ENCODE measurements around the gene ASIC2. TPM values are rescaled to one million over a fixed set of nuclear protein-coding genes. Genes with fewer than 3 reads are reported as not detected.

ASIC2 gene
- total and polyA plus RNA-seq, 9 of the 15 experiments (the other 6 are each of a cell fraction or from before 2014, with no cell fraction given) = not detected

GRCh38 chr17:33113991-33114370 is 179.1 kb downstream of the ASIC2 start:
- no peak for ATAC-seq
- H3K4me3 ChIP-seq = no peak overlapping the region
- CTCF ChIA-PET (ENCODE audit: low intra/inter-chr PET ratio) = no interaction called here
- BruUV-seq (replicated peaks) = no TSS peak
- no peaks in the 10 kb centered on the region for H3K9me3 ChIP-seq (replicated peaks; ENCODE audit: control insufficient read depth, insufficient read depth, low read depth, low read length)
- no peak overlapping the region for H3K9ac ChIP-seq (ENCODE audit: insufficient read depth in 1 of 2, low read depth in 2 of 2, low read length in 2 of 2)
- no peak overlapping the region for H2AFZ ChIP-seq (ENCODE audit: low read depth, low read length)
- DNase-seq (ENCODE audit: extremely low read depth in 1 of 4, low spot score in 3 of 4) = no peak
- H4K20me1 ChIP-seq (replicated peaks; ENCODE audit: control insufficient read depth, insufficient read depth, low read length) = no peaks in the 10 kb centered on the region; the same call in 1 of the 2 replicates
- H3K4me1 ChIP-seq (replicated peaks in 1 of 2; ENCODE audit: control insufficient read depth in 2 of 2, insufficient read depth in 2 of 2, low read length in 2 of 2) = no peaks in the 10 kb centered on the region
- 2% methylated on average over 3 of the region's 3 CpGs for WGBS (ENCODE audit: insufficient coverage, low coverage, missing lambda C conversion rate)
- in situ Hi-C loops (cut with MboI) (no loop called here), intact Hi-C loops (cut with micrococcal nuclease) (no loop called here)
- TF ChIP-seq KDM4B (IDR thresholded peaks at IDR 0.05; ENCODE audit: borderline replicate concordance in 2 of 2, low read depth in 1 of 2) (no peak), ZNF584 (CRISPR knock-in tag; IDR thresholded peaks at IDR 0.05; ENCODE audit: low read depth) (no peak)
- POLR2A ChIA-PET = no interaction called here
- H3K27me3 ChIP-seq (ENCODE audit: control insufficient read depth in 2 of 2, insufficient read depth in 2 of 2, low read length in 2 of 2) = peaks cover 0 to 21% of the 10 kb centered on the region in 2 experiments; a peak in 1 of 5 replicates
- H3K36me3 ChIP-seq (ENCODE audit: control insufficient read depth, insufficient read depth, low read length) = no peaks in the 10 kb centered on the region
- H3K79me2 ChIP-seq (ENCODE audit: control insufficient read depth, insufficient read depth, low read length) = no peaks in the 10 kb centered on the region
- no peak overlapping the region for H3K4me2 ChIP-seq (ENCODE audit: insufficient read depth, low read length)
- no peak overlapping the region for H3K27ac ChIP-seq (ENCODE audit: extremely low read depth, low read depth, low read length)
- FAIRE-seq = no peak
- no peaks in the 10 kb centered on the region for H3K9me1 ChIP-seq (ENCODE audit: control insufficient read depth, insufficient read depth, low read length)

DNA sequence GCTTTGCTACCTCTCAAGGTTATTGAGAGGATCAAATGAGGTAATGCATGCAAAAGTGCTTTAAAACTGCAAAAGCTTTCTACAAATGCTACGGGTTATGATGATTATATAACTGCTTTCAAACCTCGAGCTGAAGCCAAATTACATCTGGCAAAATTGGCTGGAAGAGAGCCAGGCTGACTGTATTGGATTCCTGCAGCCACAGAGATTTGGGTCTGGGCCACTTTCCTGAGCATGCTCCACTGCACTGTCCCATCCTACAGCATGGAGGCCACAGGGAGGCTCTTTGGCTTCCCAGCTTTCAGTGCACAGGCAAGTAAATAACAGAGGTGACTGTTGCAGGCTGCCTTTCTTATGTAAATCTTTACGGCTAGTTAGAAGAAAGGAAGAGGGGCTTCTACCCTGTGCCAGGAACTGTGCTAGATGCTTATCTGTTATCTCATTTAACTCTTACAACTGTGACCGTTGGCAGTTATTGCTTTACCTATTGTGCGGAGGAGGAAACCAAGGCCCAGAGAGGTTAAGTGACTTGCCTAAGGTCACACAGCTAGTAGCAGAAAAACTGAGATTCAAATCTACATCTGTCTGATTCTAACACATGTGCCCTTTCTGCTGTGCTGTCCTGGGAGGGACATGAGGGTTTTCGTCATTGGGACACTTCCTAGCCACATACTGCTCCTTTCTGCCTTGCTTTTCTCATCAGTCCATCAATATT is 179.7 kb downstream of the ASIC2 start:
- H3K27ac ChIP-seq (ENCODE audit: extremely low read depth, low read depth, low read length) = no peak overlapping the region
- no peaks in the 10 kb centered on the region for H3K79me2 ChIP-seq (ENCODE audit: control insufficient read depth, insufficient read depth, low read length)
- no peak for DNase-seq (ENCODE audit: extremely low read depth in 1 of 4, low spot score in 3 of 4)
- peaks cover 0 to 18% of the 10 kb centered on the region in 2 experiments; a peak in 1 of 5 replicates for H3K27me3 ChIP-seq (ENCODE audit: control insufficient read depth in 2 of 2, insufficient read depth in 2 of 2, low read length in 2 of 2)
- no peaks in the 10 kb centered on the region for H3K9me3 ChIP-seq (replicated peaks; ENCODE audit: control insufficient read depth, insufficient read depth, low read depth, low read length)
- H3K36me3 ChIP-seq (ENCODE audit: control insufficient read depth, insufficient read depth, low read length) = no peaks in the 10 kb centered on the region
- no peak overlapping the region for H3K9ac ChIP-seq (ENCODE audit: insufficient read depth in 1 of 2, low read depth in 2 of 2, low read length in 2 of 2)
- no peak overlapping the region for H3K4me3 ChIP-seq
- ChIA-PET CTCF (ENCODE audit: low intra/inter-chr PET ratio) (no interaction called here), POLR2A (no interaction called here)
- no peak overlapping the region for H3K4me2 ChIP-seq (ENCODE audit: insufficient read depth, low read length)
- H2AFZ ChIP-seq (ENCODE audit: low read depth, low read length) = no peak overlapping the region
- BruUV-seq (replicated peaks) = no TSS peak
- ATAC-seq = no peak
- H4K20me1 ChIP-seq (replicated peaks; ENCODE audit: control insufficient read depth, insufficient read depth, low read length) = no peaks in the 10 kb centered on the region; the same call in 1 of the 2 replicates
- no peaks in the 10 kb centered on the region for H3K9me1 ChIP-seq (ENCODE audit: control insufficient read depth, insufficient read depth, low read length)
- in situ Hi-C loops (cut with MboI) = no loop called here
- no peaks in the 10 kb centered on the region for H3K4me1 ChIP-seq (replicated peaks in 1 of 2; ENCODE audit: control insufficient read depth in 2 of 2, insufficient read depth in 2 of 2, low read length in 2 of 2)
- no peak for FAIRE-seq
- 3% methylated on average over 6 of the region's 6 CpGs for WGBS (ENCODE audit: insufficient coverage, low coverage, missing lambda C conversion rate)
- intact Hi-C loops (cut with micrococcal nuclease) = no loop called here
- no peak for TF ChIP-seq CBX8 (IDR thresholded peaks at IDR 0.05; ENCODE audit: borderline replicate concordance, extremely low read depth, low read depth, low read length, poor library complexity, severe bottlenecking)
- TF ChIP-seq KDM1A (IDR thresholded peaks at IDR 0.05) = peak in 1 of 2 experiments; percentile 15; a peak in 1 of 4 replicates
- peak; percentile 99 for TF ChIP-seq RBM25 (IDR thresholded peaks at IDR 0.05; ENCODE audit: low read depth, low read length, severe bottlenecking)
- TF ChIP-seq, protein P1, sequence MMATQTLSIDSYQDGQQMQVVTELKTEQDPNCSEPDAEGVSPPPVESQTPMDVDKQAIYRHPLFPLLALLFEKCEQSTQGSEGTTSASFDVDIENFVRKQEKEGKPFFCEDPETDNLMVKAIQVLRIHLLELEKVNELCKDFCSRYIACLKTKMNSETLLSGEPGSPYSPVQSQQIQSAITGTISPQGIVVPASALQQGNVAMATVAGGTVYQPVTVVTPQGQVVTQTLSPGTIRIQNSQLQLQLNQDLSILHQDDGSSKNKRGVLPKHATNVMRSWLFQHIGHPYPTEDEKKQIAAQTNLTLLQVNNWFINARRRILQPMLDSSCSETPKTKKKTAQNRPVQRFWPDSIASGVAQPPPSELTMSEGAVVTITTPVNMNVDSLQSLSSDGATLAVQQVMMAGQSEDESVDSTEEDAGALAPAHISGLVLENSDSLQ (IDR thresholded peaks at IDR 0.05) = no peak
- TF ChIP-seq ZFP36 (IDR thresholded peaks at IDR 0.05; ENCODE audit: low read depth, low read length, partially characterized antibody) = peak; percentile 82
- no peak for TF ChIP-seq MTA3 (IDR thresholded peaks at IDR 0.05; ENCODE audit: borderline replicate concordance)
- TF ChIP-seq JUNB (CRISPR knock-in tag; conservative IDR thresholded peaks at IDR 0.05) = no peak
- TF ChIP-seq BCOR (IDR thresholded peaks at IDR 0.05) = peak; percentile 31; the same call in 1 of the 2 replicates
